GM12878 (cell line): Measurements from ENCODE around the gene RETREG1. TPM values are rescaled to one million over a fixed set of nuclear protein-coding genes. Genes with fewer than 3 reads are reported as not detected.

ENCODE experiments used
- ATAC-seq: fragments of 200-7000 bp; cut with Tn5 transposase; 3 replicates; pipeline ENCODE4 v1.9.1; 2020; ENCODE audit warnings: mild to moderate bottlenecking, moderate library complexity
- BruUV-seq: library from RNA; stranded (reverse); fragments of 400-500 nt; replicated peaks from 2 replicates; lab custom pipeline; 2021; lab: Mats Ljungman, UMichigan
- CTCF ChIA-PET: fragments of 300-600 bp; sonication (Branson Sonifier 250); formaldehyde crosslinking; extraction: SDS; loops from one replicate; lab custom pipeline; 2021; ENCODE audit warnings: inconsistent platforms; lab: Yijun Ruan, JAX
- POLR2A ChIA-PET: fragments of 350-600 bp; formaldehyde crosslinking; extraction: SDS; loops from one replicate; lab custom pipeline; 2021; ENCODE audit warnings: inconsistent platforms; lab: Charles Lee
- RAD21 ChIA-PET: fragments of 300-600 bp; sonication (Branson Sonifier 250); formaldehyde crosslinking; loops from one replicate; lab custom pipeline; 2023; ENCODE audit warnings: antibody characterized with exemption; ENCODE audit not compliant: unreplicated experiment; lab: Charles Lee
- SMC1A ChIA-PET: fragments of 300-600 bp; sonication (Branson Sonifier 250); formaldehyde crosslinking; loops from one replicate; lab custom pipeline; 2023; ENCODE audit not compliant: unreplicated experiment, uncharacterized antibody; lab: Charles Lee
- DNase-seq: peaks from one replicate; pipeline ENCODE4 v3.0.0-alpha.2; 2011; ENCODE audit warnings: low read depth, low spot score
- FAIRE-seq: peaks from 3 replicates; lab custom pipeline; 2011; peaks lifted over from hg19 to GRCh38; lab: Jason Lieb, UNC
- H2AFZ ChIP-seq: 2 replicates; pipeline ENCODE4 v1.6.0; 2011; ENCODE audit warnings: low read depth, low read length, control low read depth; ENCODE audit not compliant: control insufficient read depth
- H3K27ac ChIP-seq: 2 replicates; pipeline ENCODE4 v1.5.1; 2011; ENCODE audit warnings: control low read depth; ENCODE audit not compliant: control insufficient read depth, insufficient read depth
- H3K27me3 ChIP-seq, 2 experiments: replicated peaks in 1 of 2; 2 replicates each; pipeline versions ENCODE4 v1.6.0 to v1.6.1; 2011; ENCODE audit warnings: low read length in 1 of 2; ENCODE audit not compliant: control insufficient read depth in 2 of 2, insufficient read depth in 2 of 2
- H3K36me3 ChIP-seq, 2 experiments: 2 replicates each; pipeline ENCODE4 v1.5.1; 2011; ENCODE audit warnings: low read length in 1 of 2; ENCODE audit not compliant: control insufficient read depth in 2 of 2, insufficient read depth in 2 of 2
- H3K4me1 ChIP-seq: 2 replicates; pipeline ENCODE4 v1.6.1; 2011; ENCODE audit warnings: mild to moderate bottlenecking, low read length, moderate library complexity, mixed read lengths; ENCODE audit not compliant: control insufficient read depth, insufficient read depth
- H3K4me2 ChIP-seq: 2 replicates; pipeline ENCODE4 v1.6.0; 2011; ENCODE audit warnings: control low read depth; ENCODE audit not compliant: control insufficient read depth, insufficient read depth
- H3K4me3 ChIP-seq: fragments of 200-600 bp; sonication (generic); 2 replicates; pipeline ENCODE4 v1.5.1; 2016
- H3K79me2 ChIP-seq: 2 replicates; pipeline ENCODE4 v1.6.0; 2011; ENCODE audit warnings: low read length; ENCODE audit not compliant: control insufficient read depth, insufficient read depth
- H3K9ac ChIP-seq: 2 replicates; pipeline ENCODE4 v1.8.0; 2011; ENCODE audit warnings: low read length, control low read depth, mixed read lengths; ENCODE audit not compliant: control insufficient read depth, insufficient read depth
- H3K9me3 ChIP-seq: replicated peaks from 3 replicates; pipeline ENCODE4 v1.5.1; 2011; ENCODE audit warnings: mild to moderate bottlenecking, low read length; ENCODE audit not compliant: control insufficient read depth, insufficient read depth
- H4K20me1 ChIP-seq: 2 replicates; pipeline ENCODE4 v1.6.0; 2011; ENCODE audit not compliant: control insufficient read depth, insufficient read depth
- BRCA1 ChIP-seq: IDR thresholded peaks from 2 replicates; pipeline ENCODE4 v1.6.1; 2011; ENCODE audit warnings: low read depth, low read length, improper control_type of control experiment
- EZH2 ChIP-seq: IDR thresholded peaks from 2 replicates; pipeline ENCODE4 v1.6.1; 2012; ENCODE audit warnings: low read depth, mild to moderate bottlenecking, control low read depth, inconsistent platforms, low read length, borderline replicate concordance; ENCODE audit not compliant: control insufficient read depth
- NFYA ChIP-seq: IDR thresholded peaks from 2 replicates; pipeline ENCODE4 v1.6.1; 2011; ENCODE audit warnings: low read depth, mild to moderate bottlenecking, low read length, improper control_type of control experiment, borderline replicate concordance
- ZNF207 ChIP-seq: fragments of 450-650 bp; IDR thresholded peaks from 2 replicates; pipeline ENCODE4 v1.6.1; 2014; ENCODE audit warnings: antibody characterized with exemption, mild to moderate bottlenecking, borderline replicate concordance
- ZSCAN29 ChIP-seq: fragments of 450-650 bp; IDR thresholded peaks from 2 replicates; pipeline ENCODE4 v1.6.1; 2017; ENCODE audit warnings: mild to moderate bottlenecking, moderate library complexity
- WGBS: methylation state at CpG from one replicate; pipeline ENCODE4 v1.1.6; 2016; ENCODE audit warnings: low lambda C conversion rate; ENCODE audit not compliant: insufficient replicate concordance, insufficient coverage; ENCODE audit errors: missing lambda C conversion rate; 5-methylcytosine and 5-hydroxymethylcytosine counted together
- in situ Hi-C: fragments of 300-500 bp; cut with MboI; formaldehyde crosslinking; loops from 9 replicates; pipeline ENCODE4 v1.14.3; 2018; ENCODE audit warnings: mixed read lengths
- intact Hi-C: fragments of 100-400 bp; cut with micrococcal nuclease; formaldehyde crosslinking; loops from one replicate; pipeline ENCODE4 v1.14.2; 2022; ENCODE audit not compliant: unreplicated experiment
- polyA plus RNA-seq, 11 experiments: library from polyadenylated mRNA; depleted of rRNA in 4 of 11; unstranded in 6 of 11; stranded (reverse) in 5 of 11; fragments of >200 nt; fragmentation: Nextera tagmentation in 4 of 11; fragmentation: Illumina TruSeq in 1 of 11; extraction: Ambion mirVana in 4 of 11; extraction: Trizol in 1 of 11; gene quantifications; 1 replicate in 1 of 11; 2 replicates in 10 of 11; pipeline versions ENCODE4 v1.2.1 to v1.2.3, GENCODE V29; 2011 to 2016; ENCODE audit warnings: inconsistent platforms in 2 of 11, missing spikeins in 2 of 11, low read depth in 1 of 11
- total RNA-seq, 4 experiments: library from RNA; depleted of rRNA in 3 of 4; stranded (reverse); fragments of >200 nt in 3 of 4; fragmentation: Illumina TruSeq in 1 of 4; extraction: Trizol in 1 of 4; gene quantifications; 2 replicates each; pipeline versions ENCODE4 v1.2.1 to v1.2.3, GENCODE V29; 2013 to 2021
- TF ChIP-seq, protein P1 (sequence below): fragments of 450-650 bp; IDR thresholded peaks from 2 replicates; pipeline ENCODE4 v1.6.1; 2016; ENCODE audit warnings: mild to moderate bottlenecking, moderate library complexity, borderline replicate concordance
- TF ChIP-seq, protein P2 (sequence below): fragments of 450-650 bp; IDR thresholded peaks from 2 replicates; pipeline ENCODE4 v1.6.1; 2018; ENCODE audit warnings: borderline replicate concordance, mild to moderate bottlenecking; ENCODE audit not compliant: partially characterized antibody
- TF ChIP-seq, protein P3 (sequence below): fragments of 450-650 bp; IDR thresholded peaks from 2 replicates; pipeline ENCODE4 v1.6.1; 2017; ENCODE audit warnings: mild to moderate bottlenecking, moderate library complexity

The RETREG1 gene
- total and polyA plus RNA-seq, 10 of the 15 experiments (the other 5 are each of a cell fraction or from before 2014, with no cell fraction given): 3.9 to 8.9 (median 6.4) TPM

DNA sequence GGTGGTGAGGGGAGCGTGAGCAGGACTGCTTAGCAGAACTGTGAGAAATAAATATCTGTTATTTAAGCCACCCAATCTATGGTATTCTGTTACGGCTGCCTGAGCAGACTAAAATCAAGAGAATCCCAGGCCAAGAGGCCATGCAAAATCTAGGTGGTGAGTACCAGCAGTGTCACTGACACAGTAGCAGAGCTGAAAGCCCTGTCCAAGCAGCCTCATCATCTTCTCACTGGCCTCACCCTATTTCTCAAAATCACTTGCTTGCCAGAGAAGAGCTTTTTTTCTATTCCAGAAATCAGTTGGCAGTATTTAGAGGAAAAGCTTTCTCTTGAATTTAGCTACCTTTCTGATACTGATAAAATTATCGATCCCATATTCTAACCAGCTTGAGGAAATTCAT is 68.0 kb downstream of the RETREG1 start:
- H3K4me3 ChIP-seq: no peak overlapping the region
- TF ChIP-seq, protein P1, sequence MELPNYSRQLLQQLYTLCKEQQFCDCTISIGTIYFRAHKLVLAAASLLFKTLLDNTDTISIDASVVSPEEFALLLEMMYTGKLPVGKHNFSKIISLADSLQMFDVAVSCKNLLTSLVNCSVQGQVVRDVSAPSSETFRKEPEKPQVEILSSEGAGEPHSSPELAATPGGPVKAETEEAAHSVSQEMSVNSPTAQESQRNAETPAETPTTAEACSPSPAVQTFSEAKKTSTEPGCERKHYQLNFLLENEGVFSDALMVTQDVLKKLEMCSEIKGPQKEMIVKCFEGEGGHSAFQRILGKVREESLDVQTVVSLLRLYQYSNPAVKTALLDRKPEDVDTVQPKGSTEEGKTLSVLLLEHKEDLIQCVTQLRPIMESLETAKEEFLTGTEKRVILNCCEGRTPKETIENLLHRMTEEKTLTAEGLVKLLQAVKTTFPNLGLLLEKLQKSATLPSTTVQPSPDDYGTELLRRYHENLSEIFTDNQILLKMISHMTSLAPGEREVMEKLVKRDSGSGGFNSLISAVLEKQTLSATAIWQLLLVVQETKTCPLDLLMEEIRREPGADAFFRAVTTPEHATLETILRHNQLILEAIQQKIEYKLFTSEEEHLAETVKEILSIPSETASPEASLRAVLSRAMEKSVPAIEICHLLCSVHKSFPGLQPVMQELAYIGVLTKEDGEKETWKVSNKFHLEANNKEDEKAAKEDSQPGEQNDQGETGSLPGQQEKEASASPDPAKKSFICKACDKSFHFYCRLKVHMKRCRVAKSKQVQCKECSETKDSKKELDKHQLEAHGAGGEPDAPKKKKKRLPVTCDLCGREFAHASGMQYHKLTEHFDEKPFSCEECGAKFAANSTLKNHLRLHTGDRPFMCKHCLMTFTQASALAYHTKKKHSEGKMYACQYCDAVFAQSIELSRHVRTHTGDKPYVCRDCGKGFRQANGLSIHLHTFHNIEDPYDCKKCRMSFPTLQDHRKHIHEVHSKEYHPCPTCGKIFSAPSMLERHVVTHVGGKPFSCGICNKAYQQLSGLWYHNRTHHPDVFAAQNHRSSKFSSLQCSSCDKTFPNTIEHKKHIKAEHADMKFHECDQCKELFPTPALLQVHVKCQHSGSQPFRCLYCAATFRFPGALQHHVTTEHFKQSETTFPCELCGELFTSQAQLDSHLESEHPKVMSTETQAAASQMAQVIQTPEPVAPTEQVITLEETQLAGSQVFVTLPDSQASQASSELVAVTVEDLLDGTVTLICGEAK: no peak
- TF ChIP-seq EZH2 (no peak), NFYA (no peak), BRCA1 (no peak), ZNF207 (no peak), ZSCAN29 (no peak)
- TF ChIP-seq, protein P2, sequence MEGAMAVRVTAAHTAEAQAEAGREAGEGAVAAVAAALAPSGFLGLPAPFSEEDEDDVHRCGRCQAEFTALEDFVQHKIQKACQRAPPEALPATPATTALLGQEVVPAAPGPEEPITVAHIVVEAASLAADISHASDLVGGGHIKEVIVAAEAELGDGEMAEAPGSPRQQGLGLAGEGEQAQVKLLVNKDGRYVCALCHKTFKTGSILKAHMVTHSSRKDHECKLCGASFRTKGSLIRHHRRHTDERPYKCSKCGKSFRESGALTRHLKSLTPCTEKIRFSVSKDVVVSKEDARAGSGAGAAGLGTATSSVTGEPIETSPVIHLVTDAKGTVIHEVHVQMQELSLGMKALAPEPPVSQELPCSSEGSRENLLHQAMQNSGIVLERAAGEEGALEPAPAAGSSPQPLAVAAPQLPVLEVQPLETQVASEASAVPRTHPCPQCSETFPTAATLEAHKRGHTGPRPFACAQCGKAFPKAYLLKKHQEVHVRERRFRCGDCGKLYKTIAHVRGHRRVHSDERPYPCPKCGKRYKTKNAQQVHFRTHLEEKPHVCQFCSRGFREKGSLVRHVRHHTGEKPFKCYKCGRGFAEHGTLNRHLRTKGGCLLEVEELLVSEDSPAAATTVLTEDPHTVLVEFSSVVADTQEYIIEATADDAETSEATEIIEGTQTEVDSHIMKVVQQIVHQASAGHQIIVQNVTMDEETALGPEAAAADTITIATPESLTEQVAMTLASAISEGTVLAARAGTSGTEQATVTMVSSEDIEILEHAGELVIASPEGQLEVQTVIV: no peak
- TF ChIP-seq, protein P3, sequence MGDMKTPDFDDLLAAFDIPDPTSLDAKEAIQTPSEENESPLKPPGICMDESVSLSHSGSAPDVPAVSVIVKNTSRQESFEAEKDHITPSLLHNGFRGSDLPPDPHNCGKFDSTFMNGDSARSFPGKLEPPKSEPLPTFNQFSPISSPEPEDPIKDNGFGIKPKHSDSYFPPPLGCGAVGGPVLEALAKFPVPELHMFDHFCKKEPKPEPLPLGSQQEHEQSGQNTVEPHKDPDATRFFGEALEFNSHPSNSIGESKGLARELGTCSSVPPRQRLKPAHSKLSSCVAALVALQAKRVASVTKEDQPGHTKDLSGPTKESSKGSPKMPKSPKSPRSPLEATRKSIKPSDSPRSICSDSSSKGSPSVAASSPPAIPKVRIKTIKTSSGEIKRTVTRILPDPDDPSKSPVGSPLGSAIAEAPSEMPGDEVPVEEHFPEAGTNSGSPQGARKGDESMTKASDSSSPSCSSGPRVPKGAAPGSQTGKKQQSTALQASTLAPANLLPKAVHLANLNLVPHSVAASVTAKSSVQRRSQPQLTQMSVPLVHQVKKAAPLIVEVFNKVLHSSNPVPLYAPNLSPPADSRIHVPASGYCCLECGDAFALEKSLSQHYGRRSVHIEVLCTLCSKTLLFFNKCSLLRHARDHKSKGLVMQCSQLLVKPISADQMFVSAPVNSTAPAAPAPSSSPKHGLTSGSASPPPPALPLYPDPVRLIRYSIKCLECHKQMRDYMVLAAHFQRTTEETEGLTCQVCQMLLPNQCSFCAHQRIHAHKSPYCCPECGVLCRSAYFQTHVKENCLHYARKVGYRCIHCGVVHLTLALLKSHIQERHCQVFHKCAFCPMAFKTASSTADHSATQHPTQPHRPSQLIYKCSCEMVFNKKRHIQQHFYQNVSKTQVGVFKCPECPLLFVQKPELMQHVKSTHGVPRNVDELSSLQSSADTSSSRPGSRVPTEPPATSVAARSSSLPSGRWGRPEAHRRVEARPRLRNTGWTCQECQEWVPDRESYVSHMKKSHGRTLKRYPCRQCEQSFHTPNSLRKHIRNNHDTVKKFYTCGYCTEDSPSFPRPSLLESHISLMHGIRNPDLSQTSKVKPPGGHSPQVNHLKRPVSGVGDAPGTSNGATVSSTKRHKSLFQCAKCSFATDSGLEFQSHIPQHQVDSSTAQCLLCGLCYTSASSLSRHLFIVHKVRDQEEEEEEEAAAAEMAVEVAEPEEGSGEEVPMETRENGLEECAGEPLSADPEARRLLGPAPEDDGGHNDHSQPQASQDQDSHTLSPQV: no peak
- TF ChIP-seq, all 136 proteins: peak for 0
- intact Hi-C loops: no loop called here
- FAIRE-seq (no peak), ATAC-seq (no peak), DNase-seq (no peak)
- no peak overlapping the region for H2AFZ ChIP-seq
- in situ Hi-C loops: no loop called here
- no peak overlapping the region for H3K4me2 ChIP-seq
- ChIA-PET POLR2A (no interaction called here), CTCF (interaction anchor here (0.8 to 4.9 kb wide), 10 partner anchors 11 to 388 kb away, joined by 4 to 55 read pairs (median 7); no protein-coding TSS in a partner anchor), SMC1A (interaction anchor here (1.3 to 1.5 kb wide), 3 partner anchors 18 to 385 kb away, joined by 3 to 5 read pairs (median 4); no protein-coding TSS in a partner anchor), RAD21 (interaction anchor here (0.6 to 2.8 kb wide), 2 partner anchors 194 to 388 kb away, joined by 3 to 17 read pairs; no protein-coding TSS in a partner anchor)
- no peaks in the 10 kb centered on the region for H3K4me1 ChIP-seq
- WGBS: 39% methylated on average over 3 of the region's 3 CpGs
- no peaks in the 10 kb centered on the region for H3K27me3 ChIP-seq
- H3K9ac ChIP-seq: no peak overlapping the region
- no TSS peak for BruUV-seq
- no peaks in the 10 kb centered on the region for H3K9me3 ChIP-seq
- no peaks in the 10 kb centered on the region for H4K20me1 ChIP-seq
- no peak overlapping the region for H3K27ac ChIP-seq
- H3K79me2 ChIP-seq: no peaks in the 10 kb centered on the region
- H3K36me3 ChIP-seq: no peaks in the 10 kb centered on the region
